Cardiac muscle cell (in vitro differentiated cells and primary cell): ENCODE results near the gene LEMD2. TPM values are rescaled to one million over a fixed set of nuclear protein-coding genes. Genes with fewer than 3 reads are reported as not detected.

Experiments
- DNase-seq, 2 donors: peaks; one replicate each; pipeline versions ENCODE4 v3.0.0 to v3.0.0-alpha.2; 2010 to 2017; ENCODE audit warnings: low read depth in 1 of 2, low spot score in 1 of 2
- H3K27ac ChIP-seq: fragments of 200-600 bp; sonication (generic); 2 replicates; pipeline ENCODE4 v1.5.1; 2016
- H3K27me3 ChIP-seq: fragments of 200-600 bp; sonication (generic); 2 replicates; pipeline ENCODE4 v1.6.0; 2016; ENCODE audit warnings: control low read depth
- H3K36me3 ChIP-seq: fragments of 200-600 bp; sonication (generic); 2 replicates; pipeline ENCODE4 v1.5.1; 2016; ENCODE audit warnings: control low read depth
- H3K4me1 ChIP-seq: fragments of 200-600 bp; sonication (generic); 2 replicates; pipeline ENCODE4 v1.8.1; 2017; ENCODE audit warnings: low read depth, mild to moderate bottlenecking, mixed run types
- H3K4me3 ChIP-seq: fragments of 200-600 bp; sonication (generic); 2 replicates; pipeline ENCODE4 v1.5.1; 2016; ENCODE audit warnings: mild to moderate bottlenecking
- H3K9me3 ChIP-seq: fragments of 200-600 bp; sonication (generic); 2 replicates; pipeline ENCODE4 v1.5.1; 2017; ENCODE audit warnings: low read depth, mild to moderate bottlenecking, control low read depth
- polyA plus RNA-seq: library from polyadenylated mRNA; unstranded; fragments of >200 nt; fragmentation: Nextera tagmentation; extraction: Ambion mirVana; gene quantifications from 2 replicates; pipeline ENCODE4 v1.2.1, GENCODE V29; 2016
- total RNA-seq: library from RNA; depleted of rRNA; stranded (reverse); fragments of >200 nt; gene quantifications from 2 replicates; pipeline ENCODE4 v1.2.3, GENCODE V29; 2016
- TF ChIP-seq, protein P1 (sequence below): IDR thresholded peaks from 2 replicates; pipeline ENCODE4 v1.5.1; 2012; ENCODE audit warnings: low read depth, mild to moderate bottlenecking, low read length

LEMD2 gene
- total and polyA plus RNA-seq, 2 experiments from 2014 or later = 65.4 to 78.2 TPM

DNA sequence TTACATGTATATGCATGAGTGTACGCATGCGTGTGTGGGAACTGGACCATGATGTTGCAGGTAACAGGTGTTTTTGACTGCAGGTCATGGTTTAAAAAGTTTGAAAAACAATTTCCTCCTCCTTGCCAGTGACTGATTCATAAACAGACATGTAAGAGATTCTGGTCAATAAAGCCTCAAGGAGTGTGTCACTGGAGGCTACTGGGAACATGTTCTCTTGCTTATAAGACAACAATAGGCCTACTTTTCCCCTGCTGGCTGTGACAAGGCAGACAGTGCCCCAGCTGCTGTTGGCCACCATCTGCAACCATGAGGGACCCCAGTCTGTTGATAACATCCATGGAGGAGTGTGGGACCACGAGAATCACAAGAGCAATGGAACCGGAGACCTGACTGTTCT lies 12.7 kb downstream of the LEMD2 start:
- Histone ChIP-seq H3K4me3 (no peak overlapping the region), H3K9me3 (no peaks in the 10 kb centered on the region), H3K36me3 (peaks cover 60% of the 10 kb centered on the region), H3K27me3 (no peaks in the 10 kb centered on the region), H3K4me1 (peaks cover 3% of the 10 kb centered on the region), H3K27ac (no peak overlapping the region)
- DNase-seq = no peak
- TF ChIP-seq, protein P1, sequence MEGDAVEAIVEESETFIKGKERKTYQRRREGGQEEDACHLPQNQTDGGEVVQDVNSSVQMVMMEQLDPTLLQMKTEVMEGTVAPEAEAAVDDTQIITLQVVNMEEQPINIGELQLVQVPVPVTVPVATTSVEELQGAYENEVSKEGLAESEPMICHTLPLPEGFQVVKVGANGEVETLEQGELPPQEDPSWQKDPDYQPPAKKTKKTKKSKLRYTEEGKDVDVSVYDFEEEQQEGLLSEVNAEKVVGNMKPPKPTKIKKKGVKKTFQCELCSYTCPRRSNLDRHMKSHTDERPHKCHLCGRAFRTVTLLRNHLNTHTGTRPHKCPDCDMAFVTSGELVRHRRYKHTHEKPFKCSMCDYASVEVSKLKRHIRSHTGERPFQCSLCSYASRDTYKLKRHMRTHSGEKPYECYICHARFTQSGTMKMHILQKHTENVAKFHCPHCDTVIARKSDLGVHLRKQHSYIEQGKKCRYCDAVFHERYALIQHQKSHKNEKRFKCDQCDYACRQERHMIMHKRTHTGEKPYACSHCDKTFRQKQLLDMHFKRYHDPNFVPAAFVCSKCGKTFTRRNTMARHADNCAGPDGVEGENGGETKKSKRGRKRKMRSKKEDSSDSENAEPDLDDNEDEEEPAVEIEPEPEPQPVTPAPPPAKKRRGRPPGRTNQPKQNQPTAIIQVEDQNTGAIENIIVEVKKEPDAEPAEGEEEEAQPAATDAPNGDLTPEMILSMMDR = no peak

DNA sequence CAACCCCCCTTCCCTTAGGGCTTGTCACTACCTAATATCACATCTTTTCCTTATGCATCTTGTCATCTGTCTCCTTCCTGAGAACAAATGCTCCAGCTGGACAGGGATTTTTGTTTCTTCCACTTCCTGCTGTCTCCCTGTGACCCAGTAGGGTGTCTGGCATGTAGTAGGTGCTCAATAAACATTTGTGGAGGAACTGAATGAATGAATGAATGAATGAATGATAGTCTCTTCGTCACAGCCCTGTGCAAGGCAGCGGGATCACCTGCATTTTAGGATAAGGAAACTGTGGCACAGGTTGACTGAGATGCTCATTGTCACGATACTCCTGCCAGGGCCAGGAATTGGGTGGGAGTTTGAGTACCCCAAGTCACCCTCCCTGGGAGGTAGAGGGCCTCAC lies 14.2 kb downstream of the LEMD2 start:
- no peak overlapping the region for H3K4me3 ChIP-seq
- no peaks in the 10 kb centered on the region for H3K9me3 ChIP-seq
- DNase-seq = no peak
- peaks cover 60% of the 10 kb centered on the region for H3K36me3 ChIP-seq
- H3K4me1 ChIP-seq = no peaks in the 10 kb centered on the region
- H3K27me3 ChIP-seq = no peaks in the 10 kb centered on the region
- no peak overlapping the region for H3K27ac ChIP-seq
- TF ChIP-seq, protein P1 = no peak

DNA sequence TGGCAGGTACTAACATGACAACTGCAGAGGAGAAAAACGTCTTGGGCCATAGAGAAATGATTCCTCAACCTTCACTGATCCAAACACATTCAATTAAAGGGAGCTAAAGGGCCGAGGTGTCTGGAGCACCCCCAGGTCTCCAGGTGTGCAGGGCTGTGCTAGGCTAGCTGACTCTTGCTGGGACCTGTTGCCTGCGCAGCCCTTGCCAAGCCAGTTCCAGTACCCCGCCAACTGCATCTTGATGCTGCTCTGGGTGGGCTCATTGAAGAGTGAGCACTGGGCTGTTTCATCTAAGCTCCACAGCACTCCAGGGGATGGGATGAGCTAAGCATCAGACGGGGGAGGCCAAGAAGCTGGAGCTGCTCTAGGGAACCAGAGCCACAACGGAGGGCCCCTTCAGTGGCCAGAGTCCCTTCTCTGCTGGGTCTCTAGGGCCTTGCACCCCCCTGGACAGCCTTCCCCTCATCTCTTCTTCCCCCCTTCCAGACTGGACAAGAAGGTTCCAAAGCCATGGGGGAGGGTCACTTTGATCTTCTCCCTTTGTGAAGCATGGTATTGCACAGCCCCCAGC lies 15.9 kb downstream of the LEMD2 start:
- H3K27ac ChIP-seq = no peak overlapping the region
- H3K27me3 ChIP-seq = no peaks in the 10 kb centered on the region

DNA sequence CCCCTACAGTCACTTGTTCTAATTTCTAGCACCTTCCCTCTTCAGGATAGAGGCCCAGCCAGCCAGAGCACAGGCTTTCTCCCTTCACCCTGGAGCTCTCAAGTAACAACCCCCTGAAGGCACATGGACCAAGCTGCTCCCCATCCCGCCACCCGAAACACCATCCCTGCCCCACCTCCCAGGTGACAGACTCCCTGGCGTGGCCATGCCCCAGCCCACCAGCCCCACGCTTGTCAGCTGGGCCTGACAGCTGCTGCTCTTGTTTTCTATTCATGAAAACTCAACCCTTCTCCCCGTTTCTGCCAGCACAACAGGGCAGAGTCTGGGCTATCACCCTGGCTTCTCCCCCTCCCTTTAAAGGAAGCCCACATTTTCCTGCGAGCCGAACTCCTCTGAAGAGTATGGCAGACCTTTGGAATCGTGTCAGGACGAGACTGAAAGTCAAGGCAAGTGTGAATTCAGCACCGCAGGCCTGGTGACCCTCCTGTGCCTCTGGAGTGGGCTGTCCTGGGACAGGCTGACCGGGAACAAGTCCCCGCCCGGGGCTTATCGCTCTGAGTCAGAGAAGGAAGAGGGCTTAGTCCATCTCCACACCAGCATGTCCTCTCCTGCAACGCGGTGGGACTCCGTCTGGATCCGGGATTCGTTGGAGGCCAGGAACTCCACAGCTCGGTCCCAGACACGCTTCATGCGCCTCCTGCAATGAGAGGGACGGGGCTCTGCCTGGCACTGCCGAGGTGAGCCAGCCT lies 16.7 kb downstream of the LEMD2 start:
- Histone ChIP-seq H3K27ac (no peak overlapping the region), H3K4me1 (no peaks in the 10 kb centered on the region)

More for the DNA sequence above, 15.9 kb downstream of the LEMD2 start:
- Histone ChIP-seq H3K4me3 (no peak overlapping the region), H3K36me3 (peaks cover 42% of the 10 kb centered on the region), H3K9me3 (no peaks in the 10 kb centered on the region), H3K4me1 (no peaks in the 10 kb centered on the region)
- no peak for DNase-seq
- TF ChIP-seq, protein P1 = no peak

DNA sequence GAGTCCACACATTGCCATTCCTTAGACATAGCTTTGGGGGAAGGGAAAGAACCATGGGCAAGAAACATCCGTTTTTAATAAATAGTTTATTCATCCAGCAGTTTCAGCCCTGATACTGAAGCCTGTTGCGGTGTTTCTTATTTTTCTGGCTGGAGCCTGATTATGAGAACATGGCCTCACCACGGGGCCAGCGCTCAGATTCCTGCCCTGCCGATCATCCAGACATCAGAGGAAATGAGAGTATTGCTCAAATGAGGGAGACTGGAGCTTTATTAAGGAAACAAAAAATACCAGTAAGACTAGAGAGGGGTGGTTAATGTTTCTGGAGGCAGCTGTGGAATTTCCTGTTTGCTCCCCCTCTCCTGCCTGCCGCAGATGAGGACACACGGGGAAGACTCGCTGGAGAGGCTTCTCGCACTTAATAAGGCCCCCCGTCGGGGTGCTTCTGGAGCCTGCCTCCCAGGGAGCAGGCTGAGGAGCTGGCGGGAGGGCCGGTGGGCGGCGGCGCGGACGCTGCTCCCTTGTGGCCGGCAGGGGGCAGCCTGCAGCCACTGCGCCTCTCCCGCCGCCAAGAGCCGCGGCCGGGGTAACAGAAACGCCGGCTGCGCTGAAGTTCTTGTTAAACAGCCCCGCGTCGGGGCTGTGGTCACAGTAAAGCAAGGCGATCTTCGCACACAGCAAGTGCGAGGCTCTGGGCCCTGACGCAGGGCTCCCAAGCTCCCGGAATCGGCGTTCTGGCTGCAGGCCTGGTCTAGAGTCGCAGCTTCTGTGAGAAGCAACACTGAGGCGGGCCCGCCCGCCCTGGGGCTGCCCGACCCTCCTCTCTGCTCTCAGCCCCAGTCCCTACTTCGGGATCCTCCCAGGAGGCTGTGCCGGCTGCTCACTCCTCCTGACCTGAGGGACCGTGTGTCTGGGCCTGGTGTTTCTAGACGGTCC lies 17.5 kb downstream of the LEMD2 start:
- TF ChIP-seq, protein P1 = peak; percentile 90
- Histone ChIP-seq H3K4me3 (no peak overlapping the region), H3K27ac (peak overlapping the region; percentile 18)

More for the DNA sequence above, 16.7 kb downstream of the LEMD2 start:
- peak in 1 of 2 donors; percentile 40 for DNase-seq
- no peak overlapping the region for H3K4me3 ChIP-seq
- peaks cover 35% of the 10 kb centered on the region for H3K36me3 ChIP-seq
- H3K9me3 ChIP-seq = no peaks in the 10 kb centered on the region
- no peaks in the 10 kb centered on the region for H3K27me3 ChIP-seq
- TF ChIP-seq, protein P1 = no peak

More for the DNA sequence above, 17.5 kb downstream of the LEMD2 start:
- no peaks in the 10 kb centered on the region for H3K27me3 ChIP-seq
- H3K4me1 ChIP-seq = no peaks in the 10 kb centered on the region
- H3K36me3 ChIP-seq = peaks cover 27% of the 10 kb centered on the region
- no peaks in the 10 kb centered on the region for H3K9me3 ChIP-seq
- peak; percentile 92 to 99 for DNase-seq
